IMR-90 (cell line): Measurements from ENCODE around the gene LRP1B. TPM values are rescaled to one million over a fixed set of nuclear protein-coding genes. Genes with fewer than 3 reads are reported as not detected.

ENCODE experiments used
- ATAC-seq: fragments of 200-7000 bp; cut with Tn5 transposase; 2 replicates; pipeline ENCODE4 v1.9.1; 2020; ENCODE audit warnings: low read depth, mild to moderate bottlenecking, moderate library complexity
- BruUV-seq: library from RNA; stranded (reverse); fragments of 400-500 nt; replicated peaks from 2 replicates; lab custom pipeline; 2021; lab: Mats Ljungman, UMichigan
- CTCF ChIA-PET: fragments of 300-600 bp; formaldehyde crosslinking; extraction: SDS; loops from one replicate; lab custom pipeline; 2021; ENCODE audit warnings: antibody characterized with exemption; lab: Yijun Ruan, JAX
- POLR2A ChIA-PET: fragments of 300-600 bp; sonication (Branson Sonifier 250); formaldehyde crosslinking; loops from one replicate; lab custom pipeline; 2022; ENCODE audit warnings: antibody characterized with exemption; ENCODE audit not compliant: unreplicated experiment; lab: Charles Lee
- DNase-seq: peaks from one replicate; pipeline ENCODE4 v3.0.0; 2013
- H2AFZ ChIP-seq: replicated peaks from 2 replicates; pipeline ENCODE3; 2013; ENCODE audit warnings: low read length, mild to moderate bottlenecking; ENCODE audit not compliant: poor library complexity
- H2AK5ac ChIP-seq: 2 replicates; pipeline ENCODE4 v1.6.1; 2013; ENCODE audit warnings: low read depth, low read length, inconsistent platforms
- H2AK9ac ChIP-seq: replicated peaks from 2 replicates; pipeline ENCODE3; 2013; ENCODE audit warnings: mild to moderate bottlenecking, low read depth, low read length, moderate library complexity; ENCODE audit not compliant: poor library complexity
- H2BK120ac ChIP-seq: 2 replicates; pipeline ENCODE4 v1.6.1; 2013; ENCODE audit warnings: low read depth, low read length, inconsistent platforms
- H2BK15ac ChIP-seq: 3 replicates; pipeline ENCODE4 v1.6.1; 2013; ENCODE audit warnings: low read depth, low read length, inconsistent platforms
- H2BK20ac ChIP-seq: 2 replicates; pipeline ENCODE4 v1.6.1; 2013; ENCODE audit warnings: low read depth, mild to moderate bottlenecking, inconsistent platforms, low read length, moderate library complexity
- H2BK5ac ChIP-seq: 2 replicates; pipeline ENCODE4 v1.6.1; 2013; ENCODE audit warnings: mild to moderate bottlenecking, low read depth, low read length, inconsistent platforms; ENCODE audit not compliant: poor library complexity, severe bottlenecking
- H3K14ac ChIP-seq: replicated peaks from 2 replicates; pipeline ENCODE4 v1.6.1; 2013; ENCODE audit warnings: low read depth, low read length, inconsistent platforms
- H3K18ac ChIP-seq: 2 replicates; pipeline ENCODE4 v1.6.1; 2013; ENCODE audit warnings: low read depth, low read length, control low read depth
- H3K23ac ChIP-seq: 2 replicates; pipeline ENCODE4 v1.6.1; 2013; ENCODE audit warnings: low read depth, low read length, inconsistent platforms
- H3K27ac ChIP-seq: 2 replicates; pipeline ENCODE4 v1.5.1; 2013; ENCODE audit warnings: mild to moderate bottlenecking, control low read depth, low read length; ENCODE audit not compliant: insufficient read depth
- H3K27me3 ChIP-seq: 2 replicates; pipeline ENCODE4 v1.6.1; 2013; ENCODE audit warnings: low read length; ENCODE audit not compliant: control insufficient read depth, insufficient read depth
- H3K36me3 ChIP-seq: 2 replicates; pipeline ENCODE4 v1.6.1; 2013; ENCODE audit warnings: low read length, mixed read lengths; ENCODE audit not compliant: control insufficient read depth, insufficient read depth
- H3K4ac ChIP-seq: 2 replicates; pipeline ENCODE4 v1.6.1; 2013; ENCODE audit warnings: low read depth, low read length, inconsistent platforms
- H3K4me1 ChIP-seq: 2 replicates; pipeline ENCODE4 v1.6.1; 2013; ENCODE audit warnings: low read length, mixed read lengths; ENCODE audit not compliant: control insufficient read depth, insufficient read depth
- H3K4me2 ChIP-seq: 2 replicates; pipeline ENCODE4 v1.6.1; 2013; ENCODE audit warnings: low read depth, mild to moderate bottlenecking, control low read depth, low read length, moderate library complexity
- H3K4me3 ChIP-seq: 2 replicates; pipeline ENCODE4 v1.5.1; 2013; ENCODE audit warnings: low read depth, mild to moderate bottlenecking, control low read depth, low read length, moderate library complexity; ENCODE audit not compliant: insufficient read depth
- H3K56ac ChIP-seq: 2 replicates; pipeline ENCODE4 v1.6.1; 2013; ENCODE audit warnings: low read length, inconsistent platforms; ENCODE audit not compliant: insufficient read depth; ENCODE audit errors: extremely low read depth
- H3K79me1 ChIP-seq, 2 experiments: 2 replicates each; pipeline ENCODE4 v1.6.1; 2013; ENCODE audit warnings: low read length in 2 of 2, inconsistent platforms in 1 of 2, low read depth in 1 of 2
- H3K9ac ChIP-seq: 2 replicates; pipeline ENCODE4 v1.6.1; 2013; ENCODE audit warnings: low read depth, low read length, control low read depth
- H3K9me1 ChIP-seq: 2 replicates; pipeline ENCODE4 v1.6.1; 2013; ENCODE audit warnings: low read length, inconsistent platforms; ENCODE audit not compliant: insufficient read depth
- H3K9me3 ChIP-seq: 2 replicates; pipeline ENCODE4 v1.6.1; 2013; ENCODE audit warnings: low read length; ENCODE audit not compliant: control insufficient read depth, insufficient read depth
- H4K20me1 ChIP-seq: 2 replicates; pipeline ENCODE4 v1.6.1; 2013; ENCODE audit warnings: low read length, inconsistent platforms; ENCODE audit not compliant: insufficient read depth
- H4K5ac ChIP-seq: 2 replicates; pipeline ENCODE4 v1.6.1; 2013; ENCODE audit warnings: mild to moderate bottlenecking, low read depth, low read length, control low read depth
- H4K8ac ChIP-seq, 2 experiments: 2 replicates each; pipeline ENCODE4 v1.6.1; 2013; ENCODE audit warnings: low read depth in 2 of 2, low read length in 2 of 2, control low read depth in 1 of 2, inconsistent platforms in 1 of 2
- H4K91ac ChIP-seq: 2 replicates; pipeline ENCODE4 v1.6.1; 2013; ENCODE audit warnings: low read depth, low read length, inconsistent platforms; ENCODE audit not compliant: insufficient read depth
- NFE2L2 ChIP-seq: fragments of 150-350 bp; IDR thresholded peaks from 2 replicates; pipeline ENCODE4 v1.6.1; 2016; ENCODE audit warnings: low read depth, mild to moderate bottlenecking, low read length
- POLR2A ChIP-seq: IDR thresholded peaks from 2 replicates; pipeline ENCODE4 v1.6.1; 2012; ENCODE audit warnings: mild to moderate bottlenecking, low read depth, low read length
- SMC3 ChIP-seq: fragments of 150-350 bp; IDR thresholded peaks from 2 replicates; pipeline ENCODE4 v1.6.1; 2016; ENCODE audit warnings: low read depth, mild to moderate bottlenecking, antibody characterized with exemption, low read length, moderate library complexity
- WGBS, 2 experiments: methylation state at CpG; one replicate each; pipeline versions ENCODE4 v1.1.5 to v1.1.7; 2013; ENCODE audit warnings: missing lambda C conversion rate in 2 of 2; ENCODE audit not compliant: insufficient read length in 1 of 2; ENCODE audit errors: extremely low coverage in 2 of 2; 5-methylcytosine and 5-hydroxymethylcytosine counted together
- dilution Hi-C: fragments of 300-500 bp; cut with HindIII; formaldehyde crosslinking; loops from one replicate; pipeline ENCODE4 v1.14.3; 2018; ENCODE audit warnings: low sequenced_read_pairs; ENCODE audit not compliant: unreplicated experiment
- in situ Hi-C: fragments of 300-500 bp; cut with MboI; formaldehyde crosslinking; loops from 3 replicates; pipeline ENCODE4 v1.14.3; 2019; ENCODE audit warnings: low sequenced_read_pairs, inconsistent platforms, mixed read lengths
- intact Hi-C: fragments of 100-400 bp; cut with micrococcal nuclease; formaldehyde crosslinking; loops from 2 replicates; pipeline ENCODE4 v1.10.0; 2022
- polyA plus RNA-seq, 3 experiments: library from polyadenylated mRNA; depleted of rRNA; stranded (reverse); fragments of >200 nt; gene quantifications; 2 replicates each; pipeline ENCODE4 v1.2.3, GENCODE V29; 2012; ENCODE audit warnings: low replicate concordance in 1 of 3
- total RNA-seq: library from RNA; depleted of rRNA; stranded (reverse); fragments of >200 nt; gene quantifications from 2 replicates; pipeline ENCODE4 v1.2.3, GENCODE V29; 2012
- TF ChIP-seq, protein P1 (sequence below): fragments of 150-350 bp; IDR thresholded peaks from 2 replicates; pipeline ENCODE4 v1.6.1; 2016; ENCODE audit warnings: low read depth, mild to moderate bottlenecking, low read length, moderate library complexity, borderline replicate concordance

LRP1B gene
- total and polyA plus RNA-seq, 2 of the 4 experiments (the other 2 are of a cell fraction): under 0.01 to 0.02 TPM

- TF ChIP-seq NFE2L2 (peak; percentile 42; the same call in 1 of the 2 replicates), POLR2A (no peak), SMC3 (no peak)
- TF ChIP-seq, protein P1, sequence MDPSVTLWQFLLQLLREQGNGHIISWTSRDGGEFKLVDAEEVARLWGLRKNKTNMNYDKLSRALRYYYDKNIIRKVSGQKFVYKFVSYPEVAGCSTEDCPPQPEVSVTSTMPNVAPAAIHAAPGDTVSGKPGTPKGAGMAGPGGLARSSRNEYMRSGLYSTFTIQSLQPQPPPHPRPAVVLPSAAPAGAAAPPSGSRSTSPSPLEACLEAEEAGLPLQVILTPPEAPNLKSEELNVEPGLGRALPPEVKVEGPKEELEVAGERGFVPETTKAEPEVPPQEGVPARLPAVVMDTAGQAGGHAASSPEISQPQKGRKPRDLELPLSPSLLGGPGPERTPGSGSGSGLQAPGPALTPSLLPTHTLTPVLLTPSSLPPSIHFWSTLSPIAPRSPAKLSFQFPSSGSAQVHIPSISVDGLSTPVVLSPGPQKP: no peak
- 0% methylated on average over 1 of the region's 2 CpGs; no CpG with 5 or more reads in 1 of the 2 experiments for WGBS, 2 experiments
- POLR2A ChIA-PET: no interaction called here
Measured at GRCh38 chr2:141676139-141676538, 454.7 kb downstream of the LRP1B start.

More at GRCh38 chr2:141676139-141676538, 454.7 kb downstream of the LRP1B start:
- Histone ChIP-seq H3K56ac (no peak overlapping the region), H3K4me1 (no peaks in the 10 kb centered on the region), H2AK9ac (no peak overlapping the region), H2AK5ac (no peak overlapping the region), H2AFZ (no peak overlapping the region), H2BK15ac (no peak overlapping the region), H3K27ac (no peak overlapping the region), H3K27me3 (no peaks in the 10 kb centered on the region), H3K4me3 (no peak overlapping the region), H3K4me2 (no peak overlapping the region), H3K9me1 (no peaks in the 10 kb centered on the region), H3K18ac (no peak overlapping the region), H2BK20ac (no peak overlapping the region), H3K36me3 (no peaks in the 10 kb centered on the region), H3K23ac (no peak overlapping the region), H3K9ac (no peak overlapping the region), H4K8ac (no peak overlapping the region), H4K91ac (no peak overlapping the region), H4K5ac (no peak overlapping the region), H4K20me1 (no peaks in the 10 kb centered on the region), H2BK120ac (no peak overlapping the region), H3K79me1 (no peaks in the 10 kb centered on the region), H3K4ac (no peak overlapping the region), H3K14ac (no peak overlapping the region), H3K9me3 (no peaks in the 10 kb centered on the region), H2BK5ac (no peak overlapping the region)
- DNase-seq: no peak
- no TSS peak for BruUV-seq
- ATAC-seq: no peak
- in situ Hi-C loops: no loop called here
- CTCF ChIA-PET: no interaction called here
- intact Hi-C loops: no loop called here
- dilution Hi-C loops: no loop called here
